SK-N-MC (cell line): Measurements from ENCODE around the gene MFSD1.

ENCODE experiments used
- EZH2 ChIP-seq: fragments of 200-600 bp; sonication (generic); IDR thresholded peaks from one replicate; pipeline ENCODE4 v1.6.1; 2017; ENCODE audit warnings: antibody characterized with exemption
- FOXP2 ChIP-seq: optimal IDR thresholded peaks from 2 replicates; pipeline ENCODE3; 2011; ENCODE audit warnings: mild to moderate bottlenecking, moderate library complexity; ENCODE audit not compliant: insufficient read depth; ENCODE audit errors: extremely low read length, control extremely low read depth
- POLR2AphosphoS5 ChIP-seq: IDR thresholded peaks from 2 replicates; pipeline ENCODE4 v1.6.1; 2012; ENCODE audit warnings: mild to moderate bottlenecking, low read depth, low read length, borderline replicate concordance

- TF ChIP-seq POLR2AphosphoS5 = no peak
- no peak for TF ChIP-seq EZH2
- TF ChIP-seq FOXP2 = no peak
Observed at GRCh38 chr3:158770741-158771350, 31.0 kb upstream of the MFSD1 start.
